K562 (cell line): ENCODE results near the gene HMGA1. TPM values are rescaled to one million over a fixed set of nuclear protein-coding genes. Genes with fewer than 3 reads are reported as not detected.

Experiments
- ETS2 ChIP-seq: IDR thresholded peaks from 2 replicates; pipeline ENCODE4 v1.6.1; 2016; ENCODE audit warnings: borderline replicate concordance, missing genetic modification characterization, mild to moderate bottlenecking, moderate library complexity, missing compliant biosample characterization; ENCODE audit not compliant: poor library complexity, severe bottlenecking
- FUS ChIP-seq: fragments of 200-400 bp; formaldehyde crosslinking; optimal IDR thresholded peaks from 2 replicates; pipeline ENCODE3; 2017; ENCODE audit warnings: low read depth, low read length
- GABPA ChIP-seq: fragments of 200-800 bp; sonication (Bioruptor generic); conservative IDR thresholded peaks from 2 replicates; pipeline ENCODE4 v1.6.1; 2016; ENCODE audit warnings: low read depth, missing genetic modification characterization, missing compliant biosample characterization
- HDAC3 ChIP-seq: fragments of 450-650 bp; IDR thresholded peaks from 2 replicates; pipeline ENCODE4 v1.6.1; 2018; ENCODE audit warnings: borderline replicate concordance, mild to moderate bottlenecking, moderate library complexity; ENCODE audit not compliant: partially characterized antibody
- HMGN3 ChIP-seq: IDR thresholded peaks from 2 replicates; pipeline ENCODE4 v1.6.1; 2011; ENCODE audit warnings: borderline replicate concordance, low read depth, mild to moderate bottlenecking, mixed read lengths, low read length; ENCODE audit not compliant: insufficient read length; ENCODE audit errors: extremely low read depth
- HNRNPK ChIP-seq: fragments of 200-400 bp; formaldehyde crosslinking; IDR thresholded peaks from one replicate; pipeline ENCODE4 v1.6.1; 2018; ENCODE audit warnings: mild to moderate bottlenecking, low read depth, low read length; ENCODE audit not compliant: poor library complexity, severe bottlenecking
- HNRNPL ChIP-seq: fragments of 200-400 bp; formaldehyde crosslinking; IDR thresholded peaks from 2 replicates; pipeline ENCODE4 v1.6.1; 2017; ENCODE audit warnings: low read depth, mild to moderate bottlenecking, low read length
- ID3 ChIP-seq, 2 experiments: fragments of 250-450 bp in 1 of 2; fragments of 450-650 bp in 1 of 2; sonication (Bioruptor Pico) in 1 of 2; IDR thresholded peaks; 2 replicates each; pipeline versions ENCODE4 v1.6.1 to v1.8.0; 2016 to 2021; ENCODE audit warnings: mild to moderate bottlenecking in 2 of 2, moderate library complexity in 2 of 2, missing compliant biosample characterization in 1 of 2, missing genetic modification characterization in 1 of 2
- KDM1A ChIP-seq, 2 experiments: fragments of 450-650 bp; IDR thresholded peaks; 2 replicates each; pipeline ENCODE4 v1.6.1; 2016; ENCODE audit warnings: mild to moderate bottlenecking in 2 of 2
- MAX ChIP-seq: sonication (generic); formaldehyde crosslinking; IDR thresholded peaks from 2 replicates; pipeline ENCODE4 v1.9.0; 2022; ENCODE audit warnings: mild to moderate bottlenecking, missing genetic modification reagents
- MXI1 ChIP-seq: IDR thresholded peaks from 2 replicates; pipeline ENCODE4 v1.6.1; 2011; ENCODE audit warnings: low read depth, mild to moderate bottlenecking, improper control_type of control experiment, low read length
- NCOA4 ChIP-seq: fragments of 450-650 bp; IDR thresholded peaks from 2 replicates; pipeline ENCODE4 v1.6.1; 2018; ENCODE audit warnings: mild to moderate bottlenecking; ENCODE audit not compliant: partially characterized antibody
- PCBP2 ChIP-seq: fragments of 200-400 bp; formaldehyde crosslinking; IDR thresholded peaks from 2 replicates; pipeline ENCODE4 v1.6.1; 2018; ENCODE audit warnings: low read length, low read depth, mild to moderate bottlenecking, moderate library complexity; ENCODE audit not compliant: poor library complexity, severe bottlenecking
- PRPF4 ChIP-seq: fragments of 200-400 bp; formaldehyde crosslinking; IDR thresholded peaks from one replicate; pipeline ENCODE4 v1.6.1; 2017; ENCODE audit warnings: low read length, low read depth, mild to moderate bottlenecking; ENCODE audit not compliant: insufficient read depth, poor library complexity, severe bottlenecking
- RBM22 ChIP-seq: fragments of 200-400 bp; formaldehyde crosslinking; IDR thresholded peaks from 2 replicates; pipeline ENCODE4 v1.6.1; 2018; ENCODE audit warnings: low read length, low read depth; ENCODE audit not compliant: poor library complexity, severe bottlenecking
- TEAD4 ChIP-seq, 2 experiments: sonication (generic) in 1 of 2; formaldehyde crosslinking in 1 of 2; IDR thresholded peaks; 2 replicates each; pipeline versions ENCODE4 v1.6.1 to v1.8.0; 2012 to 2022; ENCODE audit warnings: borderline replicate concordance in 1 of 2, inconsistent platforms in 1 of 2, low read length in 1 of 2, mild to moderate bottlenecking in 1 of 2, missing genetic modification reagents in 1 of 2
- ZNF280B ChIP-seq: fragments of 250-450 bp; sonication (Bioruptor Pico); IDR thresholded peaks from 2 replicates; pipeline ENCODE4 v1.5.1; 2021; ENCODE audit warnings: mild to moderate bottlenecking
- ZNF551 ChIP-seq: fragments of 250-450 bp; sonication (Bioruptor Pico); IDR thresholded peaks from 2 replicates; pipeline ENCODE4 v1.5.0; 2021; ENCODE audit warnings: mild to moderate bottlenecking, moderate library complexity
- ZNF592 ChIP-seq: fragments of 450-650 bp; IDR thresholded peaks from 2 replicates; pipeline ENCODE4 v1.6.1; 2017; ENCODE audit warnings: antibody characterized with exemption, mild to moderate bottlenecking
- ZNF75A ChIP-seq: fragments of 450-650 bp; formaldehyde crosslinking; IDR thresholded peaks from 2 replicates; pipeline ENCODE4 v1.4.0; 2020; ENCODE audit warnings: mild to moderate bottlenecking
- polyA plus RNA-seq, 8 experiments: library from polyadenylated mRNA; depleted of rRNA in 4 of 8; stranded (reverse) in 5 of 8; unstranded in 3 of 8; fragments of >200 nt; fragmentation: Nextera tagmentation in 2 of 8; fragmentation: Illumina TruSeq in 1 of 8; extraction: Ambion mirVana in 2 of 8; extraction: Trizol in 1 of 8; gene quantifications; 2 replicates each; pipeline versions ENCODE4 v1.2.1 to v1.2.3, GENCODE V29; 2011 to 2014; ENCODE audit warnings: inconsistent platforms in 1 of 8, missing spikeins in 1 of 8
- total RNA-seq, 7 experiments: library from RNA; depleted of rRNA in 6 of 7; stranded (reverse); fragments of >200 nt in 6 of 7; fragmentation: Illumina TruSeq in 2 of 7; extraction: Trizol in 2 of 7; gene quantifications; 2 replicates each; pipeline versions ENCODE4 v1.2.1 to v1.2.3, GENCODE V29; 2011 to 2021; ENCODE audit warnings: low replicate concordance in 1 of 7

HMGA1 gene
- total and polyA plus RNA-seq, 9 of the 15 experiments (the other 6 are each of a cell fraction or from before 2014, with no cell fraction given) = 27.8 to 1,947 (median 594) TPM

GRCh38 chr6:34234667-34235306, 1.9 kb upstream of the HMGA1 start (continued):
- TF ChIP-seq ZNF75A (CRISPR knock-in tag) (no peak), ZNF592 (0 out of 2 replicates have a peak, but pooled peaks have one; percentile 50), ZNF551 (no peak), RBM22 (peak; percentile 69), ID3 (CRISPR knock-in tag; IDR thresholded peaks at IDR 0.05) (no peak), ID3 (tag; IDR thresholded peaks at IDR 0.05) (no peak), PRPF4 (peak; percentile 97), HMGN3 (peak; percentile 47), HNRNPL (peak; percentile 68), HNRNPK (peak; percentile 50), FUS (peak; percentile 26), PCBP2 (peak; percentile 10), MXI1 (no peak), ETS2 (no peak), MAX (0 out of 2 replicates have a peak, but pooled peaks have one; percentile 12), TEAD4 (IDR thresholded peaks at IDR 0.05; ENCODE audit: low read length) (no peak), TEAD4 (CRISPR knock-in tag; IDR thresholded peaks at IDR 0.05; ENCODE audit: borderline replicate concordance) (no peak), NCOA4 (no peak), KDM1A (IDR thresholded peaks at IDR 0.05) (no peak), HDAC3 (no peak), ZNF280B (no peak), GABPA (no peak)
